ENCODE results near the gene SMIM20.

Gene SMIM20

GRCh38 chr4:25928379-25929297 is 14.6 kb downstream of the SMIM20 start:
- DNase-seq: no peak

GRCh38 chr4:25929298-25929686 is 15.3 kb downstream of the SMIM20 start:
- DNase-seq: no peak

DNA sequence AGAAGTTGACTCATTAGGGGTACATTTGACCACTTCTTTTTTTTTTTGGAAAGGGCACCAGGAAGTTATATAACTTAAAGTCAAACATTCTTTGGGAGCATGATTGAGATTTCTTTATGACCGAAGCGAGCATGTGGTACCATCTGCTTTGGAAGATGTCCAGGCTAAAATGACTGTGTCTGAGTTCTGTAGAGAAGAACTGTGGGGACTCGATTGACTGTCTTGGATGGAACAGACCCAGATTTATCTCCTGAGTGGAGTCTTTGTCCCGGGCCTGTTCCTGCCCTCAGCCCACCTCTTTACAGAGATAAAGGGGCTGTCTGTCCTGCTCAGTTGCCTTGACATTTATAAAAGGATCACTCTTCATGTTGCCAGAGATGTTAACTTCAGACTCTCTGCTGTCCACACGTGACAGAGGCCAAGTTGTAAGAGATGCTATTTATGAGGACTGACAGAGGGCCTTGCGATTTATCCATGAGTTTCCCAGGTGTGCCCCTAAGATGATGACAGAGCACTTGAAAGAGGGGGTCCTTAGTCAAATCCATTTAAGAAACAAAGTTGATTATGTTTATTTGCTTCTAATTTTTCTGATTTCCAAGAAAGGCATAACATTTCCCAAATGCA is 16.8 kb downstream of the SMIM20 start:
- DNase-seq: no peak

- DNase-seq: no peak
Measured at GRCh38 chr4:25936696-25937095, 22.7 kb downstream of the SMIM20 start.

DNA sequence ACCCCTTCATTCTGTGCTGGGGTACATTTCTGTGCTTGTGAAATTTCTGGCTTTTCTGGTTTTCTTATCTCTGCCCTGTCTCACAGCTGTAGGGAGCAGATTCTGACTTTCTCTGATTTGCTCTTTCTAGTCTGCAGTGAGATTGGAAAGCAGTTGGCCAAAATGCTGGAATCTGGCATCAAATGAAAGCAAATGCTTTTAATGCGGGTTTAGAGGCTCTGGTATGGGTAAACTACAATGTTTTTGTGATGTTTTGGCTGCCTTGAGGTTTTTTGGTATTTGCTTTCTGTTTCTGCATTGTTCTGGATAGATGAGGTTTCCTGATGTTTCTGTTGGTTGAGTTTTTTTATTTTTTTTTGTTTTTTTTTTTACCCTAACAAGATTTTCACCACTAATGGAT is 23.8 kb downstream of the SMIM20 start:
- no peak for DNase-seq

DNA sequence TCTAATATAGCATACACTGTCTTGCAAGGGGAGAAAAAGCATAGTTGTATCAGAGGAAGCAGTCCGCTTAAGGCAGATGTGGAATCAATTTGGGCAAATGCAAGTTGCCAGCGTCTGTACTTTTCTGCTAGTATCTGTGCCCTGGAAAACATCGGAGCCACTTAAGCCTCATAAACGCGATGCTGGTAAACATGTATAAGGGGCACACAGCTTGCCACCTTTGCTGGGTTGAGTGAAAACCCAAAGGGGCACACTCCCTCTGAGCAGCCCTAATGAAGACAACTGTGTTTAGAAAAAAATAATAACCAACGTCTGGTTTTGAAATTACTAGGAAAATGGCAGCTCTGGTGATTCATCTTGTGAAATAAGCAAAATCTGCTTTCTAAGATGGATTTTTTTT is 24.3 kb downstream of the SMIM20 start:
- DNase-seq: no peak

- DNase-seq: no peak
Measured at GRCh38 chr4:25938787-25939186, 24.8 kb downstream of the SMIM20 start.

DNA sequence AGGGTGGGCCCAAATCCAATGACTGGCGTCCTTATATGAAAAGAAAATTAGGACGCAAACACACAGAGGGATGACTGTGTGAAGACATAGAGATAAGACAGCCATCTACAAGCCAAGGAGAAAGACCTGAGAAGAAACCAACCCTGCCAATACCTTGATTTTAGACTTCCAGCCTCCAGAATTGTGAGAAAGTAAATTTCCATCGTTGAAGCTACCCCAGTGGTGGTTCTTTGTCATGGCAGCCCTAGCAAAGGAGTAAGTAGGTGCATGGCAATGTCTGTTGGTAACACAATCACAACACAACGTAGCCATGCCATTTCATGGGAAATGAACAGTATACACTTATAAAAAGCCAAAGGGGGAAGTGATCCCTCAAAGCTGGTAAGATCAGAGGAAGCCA is 25.3 kb downstream of the SMIM20 start:
- DNase-seq: no peak

DNA sequence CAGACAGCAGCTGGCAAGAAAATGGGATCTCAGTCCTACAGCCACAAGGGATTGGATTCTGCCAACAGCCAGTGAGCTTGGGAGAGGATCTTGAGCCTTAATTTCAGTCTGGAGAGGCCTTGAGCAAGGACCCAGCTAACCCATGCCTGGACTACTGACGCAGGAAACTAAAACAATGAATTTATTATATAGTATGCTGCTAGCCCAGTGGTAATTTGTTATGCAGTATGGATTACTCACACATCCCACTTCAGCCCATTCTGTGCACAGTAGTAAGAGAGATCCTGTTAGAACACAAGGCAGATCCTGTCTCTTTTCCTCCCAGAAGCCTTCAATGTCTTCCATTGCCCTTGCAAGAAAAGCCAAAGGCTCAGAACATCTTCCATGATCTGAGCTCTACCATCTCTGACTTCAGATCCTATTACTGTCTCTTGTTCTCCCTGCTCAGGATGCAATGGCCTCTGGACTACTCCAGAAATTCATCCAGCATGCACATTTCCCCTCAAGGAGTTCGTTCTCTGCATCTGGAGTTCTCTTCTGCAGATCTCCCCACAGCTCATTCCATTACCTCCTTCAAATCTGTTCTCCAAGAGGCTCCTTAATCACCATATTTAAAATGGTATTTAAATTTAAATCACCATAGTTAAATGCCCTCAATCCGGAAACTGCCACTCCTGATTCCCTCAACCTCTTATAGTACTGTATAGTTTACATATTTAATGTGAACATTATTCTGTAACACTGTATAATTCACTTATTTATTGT is 27.6 kb downstream of the SMIM20 start:
- DNase-seq: no peak

DNA sequence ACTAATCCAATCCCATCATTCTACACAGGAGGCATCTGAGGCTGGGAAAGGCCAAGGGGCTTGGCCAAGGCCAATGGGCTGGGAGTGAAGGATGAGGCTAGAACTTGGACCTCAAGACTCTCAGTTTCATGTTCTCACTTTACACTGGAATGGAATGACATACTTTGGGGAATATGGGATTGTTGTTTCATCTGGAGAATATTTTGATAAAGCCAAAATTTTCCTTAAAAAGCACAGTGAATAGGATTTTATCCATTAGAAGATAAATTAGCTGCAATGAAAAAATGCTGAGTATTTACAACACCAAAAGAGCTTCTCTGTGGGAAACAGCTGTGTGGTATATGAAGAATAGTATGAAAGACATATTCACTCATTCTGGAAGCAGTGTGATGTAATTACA is 29.3 kb downstream of the SMIM20 start:
- DNase-seq: no peak

- no peak for DNase-seq
Measured at GRCh38 chr4:25943805-25944204, 29.8 kb downstream of the SMIM20 start.

- DNase-seq: no peak
Measured at GRCh38 chr4:25948051-25948450, 34.0 kb downstream of the SMIM20 start.

GRCh38 chr4:25949173-25949748 is 35.2 kb downstream of the SMIM20 start:
- DNase-seq: no peak

DNA sequence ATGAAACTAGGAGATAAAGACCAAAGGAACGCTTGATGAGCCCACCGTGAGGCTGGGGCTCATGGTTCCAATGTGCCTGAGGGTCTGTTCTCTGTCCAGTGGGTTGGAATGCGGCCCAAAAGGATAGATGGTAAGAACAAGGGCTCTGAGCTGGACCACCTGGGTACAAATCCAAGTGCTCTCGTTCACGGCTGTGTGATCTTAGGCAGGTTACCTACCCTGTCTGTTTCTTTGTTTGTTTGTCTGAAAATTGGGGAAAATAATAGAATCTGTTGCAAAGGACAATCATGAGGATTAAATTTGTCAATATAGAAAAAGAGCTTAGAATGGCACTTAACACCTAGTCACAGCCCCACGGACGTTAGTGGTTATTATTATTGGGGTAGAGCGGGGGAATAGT is 36.0 kb downstream of the SMIM20 start:
- no peak for DNase-seq

- DNase-seq: no peak
Measured at GRCh38 chr4:25950461-25951389, 36.7 kb downstream of the SMIM20 start.

DNA sequence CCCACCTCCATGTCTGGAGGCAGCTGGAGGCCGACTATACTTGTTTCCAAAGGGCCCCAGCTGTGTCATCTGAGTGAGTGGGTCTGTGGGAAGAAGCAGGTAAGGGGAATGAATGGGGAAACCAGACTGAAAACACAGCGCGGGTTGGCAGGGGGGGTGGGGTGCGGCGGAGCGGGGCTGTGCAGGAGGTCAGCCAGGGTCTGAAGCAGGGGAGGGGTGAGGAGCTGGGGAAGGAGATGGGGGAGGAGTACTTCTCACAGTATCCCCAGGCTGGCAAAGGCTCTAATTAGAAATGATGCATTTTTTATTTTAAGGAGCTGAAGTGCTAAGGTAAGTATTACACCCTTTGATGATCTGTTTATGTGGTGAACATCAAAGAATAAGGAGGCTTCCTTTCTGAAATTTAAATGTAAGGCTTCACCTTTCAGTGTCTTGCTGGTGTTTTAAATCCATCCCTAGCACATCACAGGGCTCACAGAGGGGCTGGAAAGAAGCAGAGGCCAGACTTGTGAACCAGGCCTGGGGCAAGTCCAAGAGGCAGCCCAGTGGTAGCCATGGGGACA is 37.5 kb downstream of the SMIM20 start:
- no peak for DNase-seq

GRCh38 chr4:25953740-25954139 is 39.7 kb downstream of the SMIM20 start:
- DNase-seq: no peak

- DNase-seq: no peak
Measured at GRCh38 chr4:25954293-25954904, 40.4 kb downstream of the SMIM20 start.

DNA sequence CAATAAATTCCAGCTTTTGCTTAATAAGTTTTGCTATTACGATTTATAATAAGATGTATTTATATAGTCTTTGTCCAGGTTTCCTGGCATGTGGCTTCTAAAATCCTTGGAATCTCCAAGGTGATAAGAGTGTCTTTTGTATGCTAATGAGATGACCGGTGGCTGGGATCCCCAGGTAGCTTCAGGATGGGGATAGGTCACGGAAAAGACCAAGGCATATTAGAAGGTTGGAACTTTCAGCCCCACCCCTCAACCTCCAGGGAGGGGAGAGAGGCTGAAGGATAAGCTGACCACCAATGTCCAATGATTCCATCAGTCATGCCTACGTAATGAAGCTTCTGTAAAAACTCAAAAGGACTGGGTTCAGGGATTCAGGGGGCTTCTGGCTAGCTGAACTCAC is 41.7 kb downstream of the SMIM20 start:
- DNase-seq: no peak

- no peak for DNase-seq
Measured at GRCh38 chr4:25956260-25956659, 42.2 kb downstream of the SMIM20 start.

- DNase-seq: no peak
Measured at GRCh38 chr4:25958110-25958509, 44.1 kb downstream of the SMIM20 start.
